ENCODE data around the gene C11orf16. TPM values are rescaled to one million over a fixed set of nuclear protein-coding genes. Genes with fewer than 3 reads are reported as not detected.
"Not testable (repeated sequence)": the region's sequence is repeated elsewhere in the genome, so short reads cannot be mapped to it uniquely, and the experiment has no call there.

Gene C11orf16
- polyA plus RNA-seq (ENCODE audit: insufficient read length in 4 of 4) = 1 to 10 TPM in 1 of 4 donors, under 1 TPM in 3; 0.69 to 1.0 (median 0.89) TPM

- DNase-seq (ENCODE audit: low read depth in 4 of 4, low spot score in 3 of 4) = no peak
Measured at GRCh38 chr11:8932564-8933180, at the start of gene C11orf16. C11orf16 (minus strand) TSS chr11:8932947; CDS start chr11:8932308, 639 bp downstream.

- DNase-seq (ENCODE audit: low read depth in 4 of 4, low spot score in 3 of 4) = no peak
Measured at GRCh38 chr11:8980485-8980884, 47.7 kb upstream of the C11orf16 start.

GRCh38 chr11:8979365-8979764 is 46.6 kb upstream of the C11orf16 start:
- not testable (repeated sequence) for DNase-seq (ENCODE audit: low read depth in 4 of 4, low spot score in 3 of 4)

GRCh38 chr11:8973121-8973520 is 40.4 kb upstream of the C11orf16 start:
- no peak for DNase-seq (ENCODE audit: low read depth in 4 of 4, low spot score in 3 of 4)

GRCh38 chr11:8971924-8972316 is 39.2 kb upstream of the C11orf16 start:
- DNase-seq (ENCODE audit: low read depth in 4 of 4, low spot score in 3 of 4) = no peak

- no peak for DNase-seq (ENCODE audit: low read depth in 4 of 4, low spot score in 3 of 4)
Measured at GRCh38 chr11:8971196-8971923, 38.6 kb upstream of the C11orf16 start.

- no peak for DNase-seq (ENCODE audit: low read depth in 4 of 4, low spot score in 3 of 4)
Measured at GRCh38 chr11:8967184-8967583, 34.4 kb upstream of the C11orf16 start.

- peak; percentile 72 to 87 (median 78) for DNase-seq (ENCODE audit: low read depth in 4 of 4, low spot score in 3 of 4)
Measured at GRCh38 chr11:8964324-8965320, 31.9 kb upstream of the C11orf16 start, which contains the start of gene TMEM9B. TMEM9B (minus strand) TSS chr11:8964442; CDS start chr11:8964313, 129 bp downstream.

- DNase-seq (ENCODE audit: low read depth in 4 of 4, low spot score in 3 of 4) = peak in 3 of 4 donors; percentile 51 to 59 (median 55)
Measured at GRCh38 chr11:8963569-8964323, 31.0 kb upstream of the C11orf16 start.

- no peak for DNase-seq (ENCODE audit: low read depth in 4 of 4, low spot score in 3 of 4)
Measured at GRCh38 chr11:8962841-8963240, 30.1 kb upstream of the C11orf16 start.

- DNase-seq (ENCODE audit: low read depth in 4 of 4, low spot score in 3 of 4) = no peak
Measured at GRCh38 chr11:8961401-8961800, 28.7 kb upstream of the C11orf16 start.

GRCh38 chr11:8959546-8960166 is 26.9 kb upstream of the C11orf16 start:
- peak; percentile 43 to 60 (median 59) for DNase-seq (ENCODE audit: low read depth in 4 of 4, low spot score in 3 of 4)

GRCh38 chr11:8956860-8957259 is 24.1 kb upstream of the C11orf16 start:
- no peak for DNase-seq (ENCODE audit: low read depth in 4 of 4, low spot score in 3 of 4)

- no peak for DNase-seq (ENCODE audit: low read depth in 4 of 4, low spot score in 3 of 4)
Measured at GRCh38 chr11:8948886-8949285, 16.1 kb upstream of the C11orf16 start.

- no peak for DNase-seq (ENCODE audit: low read depth in 4 of 4, low spot score in 3 of 4)
Measured at GRCh38 chr11:8947230-8947943, 14.6 kb upstream of the C11orf16 start.

- DNase-seq (ENCODE audit: low read depth in 4 of 4, low spot score in 3 of 4) = no peak
Measured at GRCh38 chr11:8942518-8943066, 9.8 kb upstream of the C11orf16 start, which contains the start of gene ASCL3. ASCL3 (minus strand) TSS chr11:8943016; CDS start chr11:8938161, 4,855 bp downstream.

GRCh38 chr11:8941341-8942103 is 8.8 kb upstream of the C11orf16 start:
- no peak for DNase-seq (ENCODE audit: low read depth in 4 of 4, low spot score in 3 of 4)

- DNase-seq (ENCODE audit: low read depth in 4 of 4, low spot score in 3 of 4) = no peak
Measured at GRCh38 chr11:8937659-8938058, 4.9 kb upstream of the C11orf16 start.

All from right renal pelvis (tissue), 4 donors.